Suprapubic skin (tissue), 4 donors: ENCODE data around the gene SLCO2A1. TPM values are rescaled to one million over a fixed set of nuclear protein-coding genes. Genes with fewer than 3 reads are reported as not detected.

Source experiments
- DNase-seq, 2 donors: peaks; one replicate each; pipeline ENCODE4 v3.0.0-alpha.2; 2019; ENCODE audit warnings: low spot score in 2 of 2
- H3K27ac ChIP-seq: fragments of 200-600 bp; sonication (generic); one replicate; pipeline ENCODE4 v1.5.1; 2019
- H3K27me3 ChIP-seq: fragments of 200-600 bp; sonication (generic); one replicate; pipeline ENCODE4 v1.5.1; 2019
- H3K36me3 ChIP-seq: fragments of 200-600 bp; sonication (generic); one replicate; pipeline ENCODE4 v1.5.1; 2019
- H3K4me1 ChIP-seq: fragments of 200-600 bp; sonication (generic); one replicate; pipeline ENCODE4 v1.5.1; 2019
- H3K4me3 ChIP-seq: fragments of 200-600 bp; sonication (generic); one replicate; pipeline ENCODE4 v1.5.1; 2019; ENCODE audit warnings: mild to moderate bottlenecking
- H3K9me3 ChIP-seq: fragments of 200-600 bp; sonication (generic); one replicate; pipeline ENCODE4 v1.5.1; 2019
- EP300 ChIP-seq: sonication (generic); formaldehyde crosslinking; IDR thresholded peaks from one replicate; pipeline ENCODE4 v1.6.1; 2017; ENCODE audit warnings: antibody characterized with exemption
- POLR2A ChIP-seq, 2 donors: fragments of 450-650 bp; IDR thresholded peaks; one replicate each; pipeline ENCODE4 v1.6.1; 2017; ENCODE audit warnings: antibody characterized with exemption in 2 of 2, mild to moderate bottlenecking in 2 of 2, moderate library complexity in 2 of 2
- POLR2AphosphoS5 ChIP-seq, 3 donors: sonication (generic); formaldehyde crosslinking; IDR thresholded peaks; one replicate each; pipeline ENCODE4 v1.6.1; 2017; ENCODE audit warnings: antibody characterized with exemption in 3 of 3
- WGBS: methylation state at CpG from one replicate; pipeline ENCODE4 v1.1.5; 2018; 5-methylcytosine and 5-hydroxymethylcytosine counted together
- total RNA-seq, 4 donors: library from RNA; depleted of rRNA; stranded (reverse); fragments of >200 nt; gene quantifications; one replicate each; pipeline ENCODE4 v1.1.0, GENCODE V29; 2016
- TF ChIP-seq, protein P1 (sequence below), 2 donors: fragments of 200-600 bp in 1 of 2; fragments of 450-650 bp in 1 of 2; sonication (generic) in 1 of 2; IDR thresholded peaks; one replicate each; pipeline ENCODE4 v1.5.1; 2016 to 2019; ENCODE audit warnings: antibody characterized with exemption in 2 of 2, mild to moderate bottlenecking in 1 of 2, moderate library complexity in 1 of 2

Gene SLCO2A1
- total RNA-seq, 4 donors from 2014 or later = 25.0 to 38.7 (median 29.4) TPM

DNA sequence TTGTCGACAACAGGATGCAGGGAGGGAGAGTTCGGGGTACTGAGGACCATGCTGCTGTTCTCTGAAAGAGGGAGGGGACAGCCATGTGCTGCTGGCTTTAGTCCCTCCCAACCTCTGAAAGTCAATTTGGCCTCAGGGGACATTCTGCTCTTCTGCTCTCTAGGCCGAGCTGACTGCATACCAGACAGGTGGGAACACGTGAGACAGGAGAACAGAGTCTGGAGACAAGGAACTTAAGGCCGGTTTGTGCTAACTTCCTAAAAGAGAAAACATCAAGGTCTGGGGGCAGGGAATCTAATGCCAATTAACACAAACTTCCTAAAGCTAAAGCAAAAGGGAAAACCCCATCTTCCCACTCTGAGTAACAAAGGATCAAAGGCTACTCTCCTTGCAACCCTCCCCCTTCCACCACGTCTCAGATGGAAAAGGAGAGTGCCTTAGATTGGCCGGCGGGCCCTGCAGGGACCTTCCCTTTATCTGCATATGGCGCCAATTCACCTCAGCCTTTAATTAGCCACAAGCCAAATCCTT is 41.0 kb downstream of the SLCO2A1 start:
- 56% methylated on average over 9 of the region's 9 CpGs for WGBS
- Histone ChIP-seq H3K9me3 (no peaks in the 10 kb centered on the region), H3K27me3 (no peaks in the 10 kb centered on the region), H3K36me3 (no peaks in the 10 kb centered on the region), H3K4me1 (peaks cover 27% of the 10 kb centered on the region), H3K4me3 (no peak overlapping the region), H3K27ac (no peak overlapping the region)
- no peak for DNase-seq
- TF ChIP-seq, protein P1, sequence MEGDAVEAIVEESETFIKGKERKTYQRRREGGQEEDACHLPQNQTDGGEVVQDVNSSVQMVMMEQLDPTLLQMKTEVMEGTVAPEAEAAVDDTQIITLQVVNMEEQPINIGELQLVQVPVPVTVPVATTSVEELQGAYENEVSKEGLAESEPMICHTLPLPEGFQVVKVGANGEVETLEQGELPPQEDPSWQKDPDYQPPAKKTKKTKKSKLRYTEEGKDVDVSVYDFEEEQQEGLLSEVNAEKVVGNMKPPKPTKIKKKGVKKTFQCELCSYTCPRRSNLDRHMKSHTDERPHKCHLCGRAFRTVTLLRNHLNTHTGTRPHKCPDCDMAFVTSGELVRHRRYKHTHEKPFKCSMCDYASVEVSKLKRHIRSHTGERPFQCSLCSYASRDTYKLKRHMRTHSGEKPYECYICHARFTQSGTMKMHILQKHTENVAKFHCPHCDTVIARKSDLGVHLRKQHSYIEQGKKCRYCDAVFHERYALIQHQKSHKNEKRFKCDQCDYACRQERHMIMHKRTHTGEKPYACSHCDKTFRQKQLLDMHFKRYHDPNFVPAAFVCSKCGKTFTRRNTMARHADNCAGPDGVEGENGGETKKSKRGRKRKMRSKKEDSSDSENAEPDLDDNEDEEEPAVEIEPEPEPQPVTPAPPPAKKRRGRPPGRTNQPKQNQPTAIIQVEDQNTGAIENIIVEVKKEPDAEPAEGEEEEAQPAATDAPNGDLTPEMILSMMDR (IDR thresholded peaks at IDR 0.05) = no peak
- no peak for TF ChIP-seq POLR2AphosphoS5 (IDR thresholded peaks at IDR 0.05)
- TF ChIP-seq POLR2A (IDR thresholded peaks at IDR 0.05) = no peak
- TF ChIP-seq EP300 = no peak

DNA sequence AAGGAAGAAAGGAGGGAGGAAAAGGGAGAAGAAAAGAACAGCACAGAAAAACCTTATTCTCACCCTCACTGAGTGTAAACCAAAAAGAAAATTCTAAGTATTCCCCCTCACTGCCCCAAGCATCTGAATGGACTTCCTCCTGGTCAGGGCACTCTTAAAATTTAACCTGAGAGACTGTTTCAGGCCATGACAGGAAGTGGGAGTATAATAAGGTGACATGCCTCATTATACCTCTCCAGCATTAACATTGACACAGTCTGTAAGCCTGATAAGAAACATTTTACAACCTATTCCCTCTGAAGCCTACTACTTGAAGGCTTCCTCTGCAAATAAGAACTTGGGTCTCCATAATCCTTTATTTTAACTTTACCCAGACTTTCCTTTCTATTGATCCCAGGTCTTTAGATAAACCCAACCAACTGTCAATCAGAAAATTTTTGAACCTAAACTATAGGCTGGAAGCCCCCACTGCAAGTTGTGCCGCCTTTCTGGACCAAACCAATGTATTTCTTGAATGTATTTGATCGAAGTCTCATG is 41.7 kb downstream of the SLCO2A1 start:
- no peaks in the 10 kb centered on the region for H3K36me3 ChIP-seq
- H3K4me3 ChIP-seq = no peak overlapping the region
- no peak overlapping the region for H3K27ac ChIP-seq
- H3K27me3 ChIP-seq = no peaks in the 10 kb centered on the region
- peaks cover 27% of the 10 kb centered on the region for H3K4me1 ChIP-seq
- H3K9me3 ChIP-seq = no peaks in the 10 kb centered on the region
- WGBS = 92% methylated on average over 2 of the region's 2 CpGs
- no peak for DNase-seq
- TF ChIP-seq, protein P1 (IDR thresholded peaks at IDR 0.05) = no peak
- TF ChIP-seq POLR2AphosphoS5 (IDR thresholded peaks at IDR 0.05) = no peak
- TF ChIP-seq POLR2A (IDR thresholded peaks at IDR 0.05) = no peak
- TF ChIP-seq EP300 = no peak

DNA sequence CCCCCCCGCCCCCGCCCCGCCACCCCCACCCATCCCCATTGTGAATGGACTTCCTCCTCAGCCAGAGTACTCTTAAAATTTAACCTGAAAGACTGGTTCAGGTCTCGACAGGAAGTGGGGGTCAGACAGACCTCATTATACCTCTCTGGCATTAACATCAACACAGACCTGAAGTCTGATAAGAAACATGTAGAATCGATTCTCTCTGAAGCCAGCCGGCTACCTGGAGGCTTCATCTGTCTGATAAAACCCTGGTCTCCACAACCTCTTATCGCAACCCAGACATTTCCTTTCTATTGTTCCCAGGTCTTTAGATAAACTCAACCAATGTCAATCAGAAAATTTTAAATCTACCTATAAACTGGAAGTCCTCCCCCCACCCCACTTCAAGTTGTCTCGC is 42.6 kb downstream of the SLCO2A1 start:
- H3K36me3 ChIP-seq = no peaks in the 10 kb centered on the region
- no peak overlapping the region for H3K4me3 ChIP-seq
- DNase-seq = peak in 1 of 2 donors; percentile 15
- WGBS = 47% methylated on average over 8 of the region's 8 CpGs
- H3K27me3 ChIP-seq = no peaks in the 10 kb centered on the region
- H3K27ac ChIP-seq = no peak overlapping the region
- TF ChIP-seq EP300 (no peak), POLR2AphosphoS5 (IDR thresholded peaks at IDR 0.05) (no peak), POLR2A (IDR thresholded peaks at IDR 0.05) (no peak)
- TF ChIP-seq, protein P1 (IDR thresholded peaks at IDR 0.05) = no peak
- H3K9me3 ChIP-seq = no peaks in the 10 kb centered on the region
- peaks cover 20% of the 10 kb centered on the region for H3K4me1 ChIP-seq

DNA sequence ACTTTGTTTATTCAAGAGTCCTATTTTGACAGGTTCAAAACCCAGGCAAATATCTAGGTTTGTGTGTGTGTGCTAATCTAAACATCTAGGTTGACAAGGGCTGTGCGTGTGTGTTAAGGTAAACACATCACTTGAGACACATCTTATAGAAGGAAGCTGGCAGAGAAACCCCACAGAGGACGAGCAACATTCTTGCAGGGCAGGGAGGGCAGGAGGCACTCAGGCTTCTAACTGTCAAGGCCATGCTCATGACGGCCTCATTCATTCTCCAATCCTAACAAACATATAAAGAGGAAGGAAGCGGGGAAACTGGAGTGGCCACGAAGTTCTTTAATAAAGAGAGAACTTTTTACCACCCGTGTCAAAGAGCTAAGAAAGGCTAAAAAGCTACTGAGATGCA is 43.4 kb downstream of the SLCO2A1 start:
- DNase-seq = no peak
- Histone ChIP-seq H3K27me3 (no peaks in the 10 kb centered on the region), H3K36me3 (no peaks in the 10 kb centered on the region), H3K4me1 (peaks cover 11% of the 10 kb centered on the region), H3K4me3 (no peak overlapping the region), H3K27ac (no peak overlapping the region), H3K9me3 (no peaks in the 10 kb centered on the region)
- WGBS = 70% methylated on average over 6 of the region's 6 CpGs
- TF ChIP-seq EP300 (no peak), POLR2A (IDR thresholded peaks at IDR 0.05) (no peak), POLR2AphosphoS5 (IDR thresholded peaks at IDR 0.05) (no peak)
- TF ChIP-seq, protein P1 (IDR thresholded peaks at IDR 0.05) = no peak

DNA sequence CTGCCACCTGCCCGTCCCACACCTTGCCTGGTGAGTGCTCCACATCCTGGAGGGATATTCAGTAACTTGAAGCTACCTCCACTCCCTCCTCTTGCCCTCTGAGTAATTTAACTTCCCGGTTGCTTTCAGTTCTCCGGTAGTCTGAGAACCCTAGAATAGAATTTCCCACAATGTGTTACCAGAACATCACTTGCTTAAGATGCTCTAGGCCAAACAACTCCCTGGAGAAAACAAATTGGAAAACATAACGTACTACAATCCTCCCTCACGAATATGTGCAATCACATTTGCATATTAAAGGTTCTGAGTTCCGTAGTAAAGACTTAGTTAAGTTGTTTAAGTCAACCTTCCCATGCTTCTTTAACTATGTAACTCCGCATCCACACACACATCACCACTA is 44.8 kb downstream of the SLCO2A1 start:
- Histone ChIP-seq H3K27me3 (no peaks in the 10 kb centered on the region), H3K36me3 (no peaks in the 10 kb centered on the region), H3K4me3 (no peak overlapping the region), H3K4me1 (peaks cover 7% of the 10 kb centered on the region), H3K9me3 (no peaks in the 10 kb centered on the region), H3K27ac (no peak overlapping the region)
- no peak for DNase-seq
- 83% methylated on average over 7 of the region's 7 CpGs for WGBS
- no peak for TF ChIP-seq POLR2A (IDR thresholded peaks at IDR 0.05)
- TF ChIP-seq POLR2AphosphoS5 (IDR thresholded peaks at IDR 0.05) = no peak
- TF ChIP-seq, protein P1 (IDR thresholded peaks at IDR 0.05) = no peak
- no peak for TF ChIP-seq EP300
